NT2/D1 (cell line): ENCODE measurements around the gene STXBP6.

Experiments
- SUZ12 ChIP-seq: IDR thresholded peaks from 2 replicates; pipeline ENCODE4 v1.6.1; 2011; ENCODE audit not compliant: insufficient read length, insufficient read depth; ENCODE audit errors: extremely low read depth
- YY1 ChIP-seq: IDR thresholded peaks from 2 replicates; pipeline ENCODE4 v1.6.1; 2011; ENCODE audit not compliant: insufficient read length, insufficient read depth
- ZNF274 ChIP-seq: IDR thresholded peaks from 2 replicates; pipeline ENCODE4 v1.6.1; 2011; ENCODE audit warnings: mild to moderate bottlenecking, low read depth, low read length

GRCh38 chr14:24813089-24813815, 236.7 kb downstream of the STXBP6 start:
- no peak for TF ChIP-seq YY1
- TF ChIP-seq ZNF274 = no peak
- TF ChIP-seq SUZ12 = no peak
